Gastroesophageal sphincter (tissue), 4 donors: Measurements from ENCODE around the gene APEX1. TPM values are rescaled to one million over a fixed set of nuclear protein-coding genes. Genes with fewer than 3 reads are reported as not detected.

Experiments
- ATAC-seq: fragments of 150-250 bp; one replicate; pipeline ENCODE4 v1.9.1; 2016; ENCODE audit warnings: mild to moderate bottlenecking, moderate library complexity
- H3K27ac ChIP-seq, 4 donors: fragments of 200-600 bp; sonication (generic) in 3 of 4; 1 replicate in 3 of 4; 2 replicates in 1 of 4; pipeline ENCODE4 v1.5.1; 2016 to 2019
- H3K27me3 ChIP-seq: fragments of 200-600 bp; sonication (generic); one replicate; pipeline ENCODE4 v1.5.1; 2019
- H3K36me3 ChIP-seq, 2 donors: fragments of 200-600 bp; sonication (generic); one replicate each; pipeline ENCODE4 v1.5.1; 2019; ENCODE audit warnings: control low read depth in 1 of 2
- H3K4me1 ChIP-seq, 3 donors: fragments of 200-600 bp; sonication (generic); 1 replicate in 2 of 3; 2 replicates in 1 of 3; pipeline ENCODE4 v1.5.1; 2016 to 2019; ENCODE audit warnings: control low read depth in 2 of 3
- H3K4me3 ChIP-seq, 2 donors: fragments of 200-600 bp; sonication (generic); one replicate each; pipeline ENCODE4 v1.5.1; 2019; ENCODE audit warnings: mild to moderate bottlenecking in 1 of 2, moderate library complexity in 1 of 2
- H3K9me3 ChIP-seq, 3 donors: fragments of 200-600 bp; sonication (generic); one replicate each; pipeline ENCODE4 v1.5.1; 2017 to 2019; ENCODE audit warnings: control low read depth in 2 of 3
- CTCF ChIP-seq, 4 experiments: fragments of 200-600 bp in 2 of 4; fragments of 450-650 bp in 2 of 4; sonication (generic) in 1 of 4; IDR thresholded peaks; one replicate each; pipeline ENCODE4 v1.5.1; 2017 to 2019; ENCODE audit warnings: antibody characterized with exemption in 4 of 4, mild to moderate bottlenecking in 2 of 4, moderate library complexity in 2 of 4
- EP300 ChIP-seq: sonication (generic); formaldehyde crosslinking; IDR thresholded peaks from one replicate; pipeline ENCODE4 v1.6.1; 2017; ENCODE audit warnings: antibody characterized with exemption, mild to moderate bottlenecking
- POLR2A ChIP-seq, 2 donors: fragments of 450-650 bp; IDR thresholded peaks; one replicate each; pipeline ENCODE4 v1.6.1; 2017; ENCODE audit warnings: antibody characterized with exemption in 2 of 2, mild to moderate bottlenecking in 2 of 2, moderate library complexity in 1 of 2
- POLR2AphosphoS5 ChIP-seq: sonication (generic); formaldehyde crosslinking; IDR thresholded peaks from one replicate; pipeline ENCODE4 v1.6.1; 2017; ENCODE audit warnings: antibody characterized with exemption
- WGBS, 2 donors: methylation state at CpG; one replicate each; pipeline ENCODE4 v1.1.5; 2018; ENCODE audit warnings: low coverage in 1 of 2; 5-methylcytosine and 5-hydroxymethylcytosine counted together
- total RNA-seq, 4 donors: library from RNA; depleted of rRNA; stranded (reverse); fragments of >200 nt; gene quantifications; one replicate each; pipeline ENCODE4 v1.1.0, GENCODE V29; 2016

APEX1 gene
- total RNA-seq, 4 donors from 2014 or later: 86.2 to 120 (median 98.0) TPM

- Histone ChIP-seq H3K4me1 (peaks cover 0 to 7% (median 0%) of the 10 kb centered on the region in 3 donors), H3K27me3 (peaks cover 20% of the 10 kb centered on the region), H3K4me3 (no peak overlapping the region), H3K36me3 (peaks cover 0 to 2% of the 10 kb centered on the region in 2 donors), H3K27ac (no peak overlapping the region), H3K9me3 (no peaks in the 10 kb centered on the region)
- ATAC-seq: no peak
- TF ChIP-seq CTCF (IDR thresholded peaks at IDR 0.05): no peak
- no peak for TF ChIP-seq POLR2A (IDR thresholded peaks at IDR 0.05)
- no peak for TF ChIP-seq EP300
- TF ChIP-seq POLR2AphosphoS5: no peak
- 72 to 76% methylated on average over 5 of the region's 5 CpGs for WGBS, 2 donors
These were observed 27.4 kb downstream of the APEX1 start for GRCh38 chr14:20482382-20482781.

- WGBS, 2 donors: 56 to 74% methylated on average over 3 to 7 of the region's 7 CpGs
- no peak for ATAC-seq
- Histone ChIP-seq H3K4me3 (no peak overlapping the region), H3K27ac (no peak overlapping the region), H3K27me3 (peaks cover 20% of the 10 kb centered on the region), H3K36me3 (no peaks in the 10 kb centered on the region), H3K9me3 (no peaks in the 10 kb centered on the region), H3K4me1 (no peaks in the 10 kb centered on the region)
- TF ChIP-seq POLR2AphosphoS5: no peak
- TF ChIP-seq EP300: no peak
- TF ChIP-seq POLR2A (IDR thresholded peaks at IDR 0.05): no peak
- no peak for TF ChIP-seq CTCF (IDR thresholded peaks at IDR 0.05)
These were observed 30.9 kb downstream of the APEX1 start for GRCh38 chr14:20485900-20486299.

- no peaks in the 10 kb centered on the region for H3K4me1 ChIP-seq
- ATAC-seq: no peak
- WGBS, 2 donors: 76 to 82% methylated on average over 7 to 8 of the region's 8 CpGs
- H3K9me3 ChIP-seq: no peaks in the 10 kb centered on the region
- no peak for TF ChIP-seq POLR2AphosphoS5
- TF ChIP-seq EP300: no peak
- TF ChIP-seq POLR2A (IDR thresholded peaks at IDR 0.05): no peak
- no peak for TF ChIP-seq CTCF (IDR thresholded peaks at IDR 0.05)
- no peak overlapping the region for H3K27ac ChIP-seq
- H3K27me3 ChIP-seq: peaks cover 20% of the 10 kb centered on the region
- no peaks in the 10 kb centered on the region for H3K36me3 ChIP-seq
- no peak overlapping the region for H3K4me3 ChIP-seq
These were observed 31.8 kb downstream of the APEX1 start for GRCh38 chr14:20486684-20487395.

GRCh38 chr14:20487396-20487725, 32.3 kb downstream of the APEX1 start:
- ATAC-seq: no peak

More at GRCh38 chr14:20487396-20487725, 32.3 kb downstream of the APEX1 start:
- Histone ChIP-seq H3K27ac (no peak overlapping the region), H3K4me1 (no peaks in the 10 kb centered on the region), H3K9me3 (no peaks in the 10 kb centered on the region), H3K27me3 (peaks cover 20% of the 10 kb centered on the region), H3K4me3 (no peak overlapping the region), H3K36me3 (no peaks in the 10 kb centered on the region)
- TF ChIP-seq POLR2A (IDR thresholded peaks at IDR 0.05): no peak
- no peak for TF ChIP-seq EP300
- no peak for TF ChIP-seq CTCF (IDR thresholded peaks at IDR 0.05)
- no peak for TF ChIP-seq POLR2AphosphoS5
